ENCODE results near the gene IMPDH1.

DNA sequence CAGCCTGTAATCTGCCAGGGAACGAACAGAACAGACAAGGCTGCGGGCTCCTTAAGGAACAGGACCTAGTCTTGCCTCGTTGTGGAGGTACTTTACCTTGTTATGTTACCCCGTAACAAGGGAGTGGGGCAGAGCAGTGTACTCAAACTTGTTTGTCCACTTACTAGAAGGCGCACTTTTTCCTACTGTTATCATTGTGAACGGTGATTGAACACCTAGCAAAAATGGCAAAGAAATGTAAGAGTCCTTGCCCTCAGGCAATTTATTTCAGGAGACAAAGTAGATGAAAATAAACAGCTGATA, 620 bp upstream of the IMPDH1 start:
- TF ChIP-seq POLR2A (IDR thresholded peaks at IDR 0.05) = no peak
- TF ChIP-seq, protein P1, sequence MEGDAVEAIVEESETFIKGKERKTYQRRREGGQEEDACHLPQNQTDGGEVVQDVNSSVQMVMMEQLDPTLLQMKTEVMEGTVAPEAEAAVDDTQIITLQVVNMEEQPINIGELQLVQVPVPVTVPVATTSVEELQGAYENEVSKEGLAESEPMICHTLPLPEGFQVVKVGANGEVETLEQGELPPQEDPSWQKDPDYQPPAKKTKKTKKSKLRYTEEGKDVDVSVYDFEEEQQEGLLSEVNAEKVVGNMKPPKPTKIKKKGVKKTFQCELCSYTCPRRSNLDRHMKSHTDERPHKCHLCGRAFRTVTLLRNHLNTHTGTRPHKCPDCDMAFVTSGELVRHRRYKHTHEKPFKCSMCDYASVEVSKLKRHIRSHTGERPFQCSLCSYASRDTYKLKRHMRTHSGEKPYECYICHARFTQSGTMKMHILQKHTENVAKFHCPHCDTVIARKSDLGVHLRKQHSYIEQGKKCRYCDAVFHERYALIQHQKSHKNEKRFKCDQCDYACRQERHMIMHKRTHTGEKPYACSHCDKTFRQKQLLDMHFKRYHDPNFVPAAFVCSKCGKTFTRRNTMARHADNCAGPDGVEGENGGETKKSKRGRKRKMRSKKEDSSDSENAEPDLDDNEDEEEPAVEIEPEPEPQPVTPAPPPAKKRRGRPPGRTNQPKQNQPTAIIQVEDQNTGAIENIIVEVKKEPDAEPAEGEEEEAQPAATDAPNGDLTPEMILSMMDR (IDR thresholded peaks at IDR 0.05) = no peak
